NCI-H524 treated with DMSO at 0.1 percent for 48 hours (cell line): ENCODE measurements around the gene CACYBP.

Experiments used
- DNase-seq: peaks from one replicate; lab custom pipeline; 2025; lab: John Stamatoyannopoulos, UW

The CACYBP gene

DNA sequence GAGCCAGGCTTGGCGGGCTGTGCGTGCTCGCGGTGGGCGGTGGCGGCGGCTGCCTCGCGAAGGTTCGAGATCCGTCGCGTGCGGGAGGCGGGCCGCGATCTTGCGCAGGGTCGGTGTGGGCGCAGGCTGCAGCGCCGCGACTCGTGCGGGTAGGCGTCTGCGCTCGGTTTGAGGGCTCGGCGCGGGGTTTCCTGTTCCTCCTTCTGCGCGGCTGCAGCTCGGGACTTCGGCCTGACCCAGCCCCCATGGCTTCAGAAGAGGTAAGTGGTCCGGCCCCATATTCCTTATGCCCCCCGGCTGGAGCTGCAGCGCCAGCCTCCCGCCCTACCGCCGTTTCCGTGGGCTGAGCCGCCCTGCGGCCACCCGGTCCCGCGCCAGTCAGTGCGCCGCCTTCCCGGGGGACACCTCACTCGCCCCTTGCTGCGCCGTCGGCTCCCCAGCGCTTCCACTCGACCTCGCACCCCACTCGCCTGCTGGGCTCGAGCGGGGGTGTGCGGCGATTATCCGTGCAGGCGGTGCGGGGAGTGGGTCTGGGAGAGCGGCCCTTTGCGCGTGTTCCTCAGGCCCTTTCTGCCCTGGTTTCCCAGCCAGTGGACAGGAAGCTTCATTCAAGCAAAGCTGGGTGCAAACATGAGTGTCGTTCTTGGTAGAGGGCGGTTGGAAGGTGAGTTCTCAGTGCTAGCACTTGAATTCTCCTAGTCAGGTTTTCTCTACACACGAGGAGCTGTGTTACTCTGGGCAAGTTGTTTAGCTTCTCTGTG lies at the start of gene CACYBP:
CACYBP (plus strand) TSS at position 12 of the 761 bp plus-strand sequence; CDS start at position 246, 234 bp downstream.
- no peak for DNase-seq

GRCh38 chr1:174953285-174954072 lies 46.3 kb upstream of the CACYBP start:
- DNase-seq: no peak

DNA sequence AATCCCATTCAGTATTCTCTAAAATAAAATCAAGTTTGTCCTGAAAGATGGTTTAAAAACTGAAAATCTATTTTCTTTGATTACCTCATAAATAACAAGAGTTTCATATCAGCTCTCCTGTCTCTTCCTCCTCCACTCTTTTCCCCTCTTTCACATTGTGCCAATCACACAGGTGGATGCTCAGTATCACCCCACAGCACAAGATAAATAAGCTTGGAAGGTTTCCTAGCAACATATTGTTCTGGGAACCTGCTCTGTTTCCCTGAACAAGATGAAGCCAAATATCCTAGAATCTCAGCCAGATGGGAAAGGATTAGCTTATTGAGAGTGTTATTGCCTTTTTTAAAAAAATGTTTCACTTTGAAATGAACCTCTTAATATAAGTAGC lies 45.7 kb upstream of the CACYBP start:
- DNase-seq: peak; percentile 25

DNA sequence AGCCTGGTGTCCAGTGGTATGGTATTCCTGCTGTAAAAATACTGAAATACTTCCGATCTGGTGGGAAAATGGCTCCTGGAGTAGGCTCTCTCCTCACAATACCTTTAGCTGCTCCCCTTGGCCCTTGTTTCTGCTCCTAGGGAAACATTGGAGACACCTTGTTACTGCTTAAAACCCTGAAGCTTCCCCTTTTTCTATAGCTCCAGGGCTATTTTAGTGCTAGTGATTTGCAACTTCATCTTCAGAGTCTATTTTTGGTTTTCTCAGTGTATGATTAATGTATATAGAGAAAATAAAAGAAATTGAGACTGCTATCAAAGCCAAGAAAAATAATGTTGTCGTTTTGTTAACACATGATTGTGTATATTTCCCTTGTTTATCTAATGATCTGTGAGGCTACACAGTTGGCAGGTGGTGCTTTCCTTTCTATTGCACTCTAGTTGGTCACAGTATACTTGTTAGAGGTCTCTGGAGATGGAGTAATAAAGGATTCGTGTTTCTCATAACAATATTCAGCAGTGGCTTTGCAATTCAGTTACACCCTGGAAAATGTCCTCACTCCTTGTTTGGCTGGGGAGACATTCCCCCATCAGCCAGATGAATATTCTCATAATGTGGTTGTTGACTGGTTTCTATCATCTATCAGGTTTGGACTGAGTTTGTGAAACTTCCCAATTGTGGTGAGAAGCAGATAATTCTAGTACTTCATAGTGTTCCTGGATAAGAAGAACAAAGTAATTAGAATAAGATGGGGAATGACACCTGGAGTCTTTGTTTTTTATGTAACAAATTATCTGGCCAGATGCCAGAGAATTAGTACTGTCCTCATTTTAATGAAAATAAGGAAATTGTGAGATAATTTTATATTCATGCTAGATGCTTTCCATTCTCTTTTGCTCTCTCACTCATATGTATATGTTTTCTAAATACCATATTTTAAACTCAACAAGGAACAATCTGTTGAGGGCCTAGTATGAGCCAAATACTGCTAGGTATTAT lies 44.8 kb upstream of the CACYBP start:
- DNase-seq: peak; percentile 15

- DNase-seq: no peak
Measured at GRCh38 chr1:174956086-174956485, 43.7 kb upstream of the CACYBP start.

DNA sequence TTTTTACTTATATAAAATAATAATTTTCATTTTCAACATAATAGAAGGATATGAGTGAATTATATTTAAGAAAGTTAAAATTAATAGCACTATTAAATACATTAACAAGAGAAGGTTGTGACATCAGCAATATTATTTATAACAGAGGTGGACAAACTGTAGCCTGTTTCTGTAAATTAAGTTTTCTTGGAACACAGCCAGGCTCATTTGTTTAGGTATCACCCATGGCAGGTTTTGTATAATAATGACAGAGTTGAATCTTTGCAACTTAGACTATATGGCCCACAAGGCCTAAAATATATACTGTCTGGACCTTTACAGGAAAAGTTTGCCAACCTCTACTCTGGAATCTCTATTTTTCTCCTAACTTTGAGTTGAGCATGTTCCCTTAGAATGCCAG lies 42.8 kb upstream of the CACYBP start:
- no peak for DNase-seq

DNA sequence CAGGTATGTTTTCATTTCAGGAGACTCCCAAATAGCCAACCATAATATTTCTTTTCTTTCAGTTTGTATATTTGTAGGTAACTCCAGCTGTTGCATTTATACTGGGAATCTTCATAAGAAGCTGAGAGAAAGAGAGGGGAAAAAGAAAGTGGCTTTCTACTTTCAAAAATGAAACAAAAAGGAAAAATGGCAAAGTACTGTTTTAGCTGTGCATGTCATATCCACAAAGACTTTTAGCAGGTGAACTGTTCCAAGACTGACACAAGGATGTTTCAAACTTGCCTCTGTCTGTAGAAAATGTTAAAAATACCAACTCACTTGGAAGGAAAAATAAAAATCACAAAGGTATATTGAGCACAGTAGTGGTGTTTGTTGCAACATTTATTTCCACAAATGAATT lies 41.9 kb upstream of the CACYBP start:
- DNase-seq: no peak

DNA sequence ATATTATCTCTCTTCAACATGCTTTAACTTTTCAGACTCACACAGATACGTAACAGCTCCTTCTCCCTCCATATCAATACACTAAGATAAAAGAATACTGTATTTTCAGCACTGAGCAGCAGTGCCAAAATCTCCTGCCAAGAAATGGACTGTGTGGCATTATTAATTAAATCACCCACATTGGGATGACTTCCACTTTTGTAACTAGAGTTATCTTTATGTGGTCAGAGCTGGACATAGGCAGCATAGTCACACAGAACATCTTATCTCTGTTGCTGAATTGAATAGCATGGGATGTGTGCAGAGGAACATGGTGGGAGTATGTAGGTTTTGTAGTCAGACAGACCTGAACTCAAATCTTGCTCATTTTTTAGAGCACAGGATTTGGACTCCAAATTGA lies 41.4 kb upstream of the CACYBP start:
- no peak for DNase-seq

- DNase-seq: no peak
Measured at GRCh38 chr1:174960362-174960761, 39.4 kb upstream of the CACYBP start.

DNA sequence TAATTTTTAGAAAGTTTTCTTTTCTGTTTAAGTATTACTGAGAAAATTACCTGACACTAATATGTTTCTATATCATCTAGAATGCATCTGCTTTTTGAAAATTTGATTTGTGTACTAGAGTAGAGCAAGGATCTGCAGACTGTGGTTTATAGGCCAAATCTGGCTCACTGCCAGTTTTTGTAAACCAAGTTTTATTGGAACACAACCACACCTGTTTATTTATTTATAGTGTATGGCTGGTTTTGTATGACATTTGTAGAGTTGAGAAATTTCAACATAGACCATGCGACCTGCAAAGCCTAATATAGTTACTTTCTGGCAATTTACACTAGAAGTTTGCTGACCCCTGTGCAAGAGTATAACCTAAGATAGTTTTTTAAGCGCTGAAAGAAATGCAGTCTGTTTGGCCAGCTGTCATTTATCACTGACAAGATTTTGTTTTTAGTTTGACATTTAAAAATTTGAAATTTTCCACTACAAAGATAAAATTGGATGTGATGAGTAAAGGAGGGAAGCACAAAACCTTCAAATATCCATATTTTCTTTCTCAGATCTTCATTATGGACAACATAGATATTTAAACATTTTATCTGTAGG lies 36.1 kb upstream of the CACYBP start:
- DNase-seq: no peak

GRCh38 chr1:174964261-174964971 lies 35.3 kb upstream of the CACYBP start:
- no peak for DNase-seq

- no peak for DNase-seq
Measured at GRCh38 chr1:174964972-174965361, 34.8 kb upstream of the CACYBP start.

DNA sequence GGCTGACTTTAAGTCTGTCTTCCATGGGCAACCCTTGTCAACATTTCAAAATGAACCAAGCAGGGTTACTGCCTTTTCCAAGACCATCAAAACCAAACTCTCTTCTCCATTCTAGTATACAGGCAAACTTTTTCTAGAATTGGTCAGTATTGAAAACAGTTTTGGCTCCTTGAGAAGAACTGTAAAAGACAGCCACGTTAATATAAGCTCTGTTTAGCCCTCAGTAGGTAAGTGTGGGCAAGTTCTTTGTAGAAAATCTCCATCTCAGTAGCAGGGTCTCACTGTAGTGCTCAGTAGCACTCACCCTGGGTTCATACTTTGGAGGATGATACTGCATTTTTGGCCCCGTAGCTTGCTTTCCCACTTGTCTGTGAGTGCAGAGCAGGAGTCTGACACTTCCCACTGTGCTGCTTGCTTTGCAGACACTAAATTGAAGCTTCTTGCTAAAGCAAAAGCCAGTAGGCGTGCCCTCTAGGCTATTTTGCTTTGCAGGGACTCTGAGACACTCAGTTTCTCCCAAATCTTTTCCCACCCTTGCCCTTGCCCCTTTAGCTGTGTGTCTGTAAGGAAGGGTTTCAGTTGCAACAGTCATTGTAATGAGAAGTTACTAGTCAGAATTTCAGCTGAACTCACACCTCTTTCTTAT lies 34.3 kb upstream of the CACYBP start:
- no peak for DNase-seq

- no peak for DNase-seq
Measured at GRCh38 chr1:174966008-174966572, 33.7 kb upstream of the CACYBP start.

GRCh38 chr1:174967845-174968705 lies 31.7 kb upstream of the CACYBP start:
- DNase-seq: no peak

DNA sequence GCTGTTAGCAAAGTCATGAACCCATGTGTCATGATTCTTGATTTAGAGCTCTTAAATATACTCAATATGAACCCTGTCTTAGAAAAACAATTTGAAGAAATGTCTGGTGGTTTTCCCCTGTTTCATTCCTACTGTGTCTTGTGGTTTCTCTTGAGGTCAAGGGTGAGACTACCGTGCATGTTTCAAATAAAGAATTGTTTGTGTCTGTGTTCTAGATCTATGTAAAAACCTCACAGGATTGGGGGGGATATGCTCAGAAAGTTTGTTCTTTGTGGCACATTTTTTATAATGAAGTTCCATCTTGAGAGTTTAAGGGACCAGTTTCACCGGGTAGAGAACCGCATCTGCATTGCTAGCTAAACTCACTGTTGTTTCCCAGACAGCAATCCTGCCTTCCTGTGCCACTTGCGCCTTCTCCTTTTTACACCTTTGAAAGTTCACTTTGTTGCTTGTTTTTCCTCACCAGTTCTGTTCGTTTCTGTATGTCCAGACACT lies 30.9 kb upstream of the CACYBP start:
- DNase-seq: no peak

GRCh38 chr1:174969977-174970376 lies 29.8 kb upstream of the CACYBP start:
- DNase-seq: no peak

- DNase-seq: no peak
Measured at GRCh38 chr1:174971466-174971865, 28.3 kb upstream of the CACYBP start.

DNA sequence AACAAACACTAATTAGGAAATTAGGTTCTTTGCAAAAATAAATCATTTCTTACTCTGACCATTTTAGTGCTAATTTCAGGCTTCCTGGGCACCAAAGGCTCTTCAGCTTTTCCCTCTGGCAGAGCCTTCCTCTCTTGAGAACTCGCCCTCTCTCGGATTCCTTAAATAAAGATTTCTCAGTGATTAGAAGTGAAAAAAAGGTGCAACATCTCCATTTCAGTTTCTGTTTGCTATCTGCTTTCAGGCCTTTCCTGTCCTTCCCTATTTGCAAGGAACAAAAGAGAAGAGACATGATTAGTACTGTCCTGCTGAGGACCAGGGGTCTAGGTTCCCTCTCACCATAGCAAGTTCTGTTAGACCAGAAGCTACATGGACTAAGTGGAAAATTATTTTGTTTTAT lies 27.8 kb upstream of the CACYBP start:
- no peak for DNase-seq
